NCI-H2196 treated with DMSO at 0.1 percent for 48 hours (cell line): Measurements from ENCODE around the gene CATSPERD.
"Not testable (repeated sequence)": the region's sequence is repeated elsewhere in the genome, so short reads cannot be mapped to it uniquely, and the experiment has no call there.

Experiments
- DNase-seq: peaks from one replicate; lab custom pipeline; 2025; ENCODE audit not compliant: unreplicated experiment; lab: John Stamatoyannopoulos, UW

CATSPERD gene

DNA sequence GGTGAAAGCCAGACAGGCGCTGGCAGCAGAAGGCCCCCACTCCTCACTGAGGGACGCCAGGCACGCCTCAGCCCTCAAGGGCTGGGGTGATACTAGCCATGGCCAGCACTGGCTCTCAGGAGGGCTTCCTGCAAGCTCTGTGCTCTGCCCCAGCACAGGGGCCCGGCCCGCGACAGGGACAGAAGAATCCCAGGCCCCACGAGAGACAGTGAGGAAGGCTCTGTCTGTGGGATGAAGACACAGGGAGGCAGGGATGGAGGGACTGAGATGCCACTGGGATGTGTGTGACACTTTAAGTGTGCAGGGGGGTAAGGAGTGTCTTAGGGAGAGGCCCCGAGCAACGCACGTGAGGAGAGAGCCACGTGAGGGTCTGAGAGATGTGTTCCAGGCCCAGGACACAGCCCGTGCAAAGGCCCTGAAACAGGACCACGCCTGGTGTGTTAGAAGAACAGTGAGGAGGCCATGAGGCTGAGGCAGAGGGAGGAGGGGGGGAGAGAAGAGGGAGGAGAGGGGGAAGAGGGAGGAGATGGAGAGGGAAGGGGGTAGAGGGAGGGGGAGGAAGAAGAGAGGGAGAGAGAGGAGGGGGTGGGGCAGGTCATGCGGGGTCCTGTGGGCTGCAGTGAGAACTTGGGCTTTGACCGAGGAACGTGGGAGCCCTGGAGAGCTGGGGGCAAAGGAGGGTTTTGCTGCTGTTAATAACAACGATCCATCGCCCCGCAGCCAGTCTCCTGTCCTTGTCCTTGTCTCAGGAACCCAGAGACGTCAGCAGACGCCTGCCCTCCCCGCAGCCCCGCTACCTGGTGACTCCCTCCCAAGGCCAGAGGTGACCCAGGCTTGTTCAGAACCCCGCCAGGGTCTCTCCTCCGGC is 23.2 kb upstream of the CATSPERD start:
- DNase-seq, result no peak

DNA sequence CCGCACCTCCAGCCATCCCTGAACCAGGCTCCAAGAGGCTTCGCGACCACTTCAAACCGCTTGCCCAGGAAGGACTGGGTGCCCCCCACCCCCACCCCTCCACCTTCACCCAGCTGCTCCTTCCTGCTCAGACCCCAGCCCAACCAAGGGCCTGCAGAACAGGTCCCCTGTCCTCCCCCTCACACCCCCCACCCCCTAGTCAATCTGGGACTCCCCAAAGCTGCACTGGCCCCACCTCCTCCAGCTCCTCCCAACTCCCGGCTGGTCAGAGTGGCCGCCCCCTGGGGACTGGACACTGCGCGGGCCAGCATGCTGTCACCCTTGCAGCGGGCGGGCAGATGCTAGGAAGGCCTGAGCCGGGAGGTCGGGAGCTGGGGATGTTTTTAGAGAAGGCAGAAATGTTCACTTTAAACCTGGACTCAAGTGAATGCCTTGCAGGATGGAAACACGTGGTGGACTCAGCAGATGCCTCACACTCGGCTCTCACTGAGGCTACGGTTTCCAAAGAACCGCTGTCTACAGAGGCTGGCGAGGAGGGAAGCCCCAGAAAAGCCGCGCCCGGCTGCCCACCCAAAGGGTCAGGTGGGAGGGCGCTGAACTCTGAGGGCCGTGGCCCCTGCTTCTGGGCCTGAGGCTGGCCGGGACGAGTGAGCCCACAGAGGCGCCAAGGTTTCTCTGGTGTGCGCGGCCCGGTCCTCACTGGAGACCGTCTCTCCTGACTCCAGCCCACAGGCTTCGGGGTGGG is 22.4 kb upstream of the CATSPERD start:
- no peak for DNase-seq

DNA sequence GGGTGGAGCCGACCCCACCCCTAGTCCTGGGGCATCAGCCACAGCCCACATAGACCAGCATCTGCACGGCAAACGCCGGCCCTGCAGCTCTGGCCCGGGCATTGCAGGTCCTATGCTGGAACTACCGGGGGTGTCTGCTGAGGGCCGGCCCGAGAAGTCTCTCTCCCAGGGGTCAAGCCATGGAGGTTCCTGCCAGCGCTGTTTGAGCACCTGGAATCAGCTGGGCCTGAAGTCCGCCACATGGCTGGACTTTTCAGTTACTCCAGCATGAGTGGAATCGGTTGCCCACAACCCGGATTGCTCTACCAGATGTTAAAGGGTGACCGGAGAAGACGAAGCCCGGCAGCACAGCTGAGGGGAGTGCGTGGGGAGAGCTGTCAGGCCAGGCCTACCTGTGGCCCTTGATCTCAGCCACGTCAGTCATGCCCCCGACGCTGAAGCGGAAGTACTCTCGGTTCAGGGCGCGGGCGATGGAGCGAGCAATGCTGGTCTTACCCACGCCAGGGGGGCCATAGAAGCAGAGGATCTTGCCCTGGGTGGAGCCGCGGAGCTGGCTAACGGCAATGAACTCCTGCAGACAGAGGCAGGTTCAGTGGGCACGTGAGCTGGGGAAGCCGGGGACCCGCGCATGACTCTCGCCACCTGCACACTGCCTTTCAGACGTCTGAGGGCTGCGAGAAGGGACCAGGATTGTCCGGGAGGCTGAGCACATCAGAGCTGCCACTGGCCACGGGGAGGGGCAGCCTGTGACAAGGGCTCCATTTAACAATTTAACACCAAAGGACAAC is 21.6 kb upstream of the CATSPERD start:
- DNase-seq, result no peak

DNA sequence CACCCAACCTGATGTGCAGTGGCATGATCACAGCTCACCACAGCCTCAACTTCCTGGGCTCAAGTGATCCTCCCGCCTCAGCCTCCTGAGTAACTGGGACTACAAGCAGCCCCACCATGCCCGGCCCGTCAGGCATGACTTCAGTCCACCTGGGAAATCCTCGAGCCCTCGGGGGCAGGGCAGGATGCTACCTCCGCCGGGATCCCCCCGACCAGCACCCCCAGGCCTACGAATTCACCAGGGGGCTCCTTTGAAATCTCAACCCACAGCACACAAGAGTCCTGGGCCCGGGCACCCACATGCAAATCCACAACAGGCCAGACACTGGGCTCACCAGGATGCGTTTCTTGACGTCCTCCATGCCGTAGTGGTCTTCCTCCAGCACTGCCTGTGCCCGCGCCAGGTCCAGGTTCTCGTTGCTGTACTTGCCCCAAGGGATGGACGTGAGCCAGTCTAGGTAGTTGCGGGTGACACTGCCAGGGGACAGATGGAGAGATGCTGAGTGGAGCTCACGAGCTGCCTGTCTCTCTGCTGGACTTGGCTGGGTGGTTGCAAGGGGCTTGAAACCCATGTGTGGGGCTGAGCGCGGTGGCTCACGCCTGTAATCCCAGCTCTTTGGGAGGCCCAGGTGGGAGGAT is 19.9 kb upstream of the CATSPERD start:
- DNase-seq, result no peak

DNA sequence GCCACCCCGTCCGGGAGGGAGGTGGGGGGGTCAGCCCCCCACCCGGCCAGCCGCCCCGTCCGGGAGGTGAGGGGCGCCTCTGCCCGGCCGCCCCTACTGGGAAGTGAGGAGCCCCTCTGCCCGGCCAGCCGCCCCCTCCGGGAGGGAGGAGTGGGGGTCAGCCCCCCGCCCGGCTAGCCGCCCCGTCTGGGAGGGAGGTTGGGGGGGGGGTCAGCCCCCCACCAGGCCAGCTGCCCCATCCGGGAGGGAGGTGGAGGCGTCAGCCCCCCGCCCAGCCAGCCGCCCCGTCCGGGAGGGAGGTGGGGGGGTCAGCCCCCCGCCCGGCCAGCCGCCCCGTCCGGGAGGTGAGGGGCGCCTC is 18.4 kb upstream of the CATSPERD start:
- not testable (repeated sequence) for DNase-seq

DNA sequence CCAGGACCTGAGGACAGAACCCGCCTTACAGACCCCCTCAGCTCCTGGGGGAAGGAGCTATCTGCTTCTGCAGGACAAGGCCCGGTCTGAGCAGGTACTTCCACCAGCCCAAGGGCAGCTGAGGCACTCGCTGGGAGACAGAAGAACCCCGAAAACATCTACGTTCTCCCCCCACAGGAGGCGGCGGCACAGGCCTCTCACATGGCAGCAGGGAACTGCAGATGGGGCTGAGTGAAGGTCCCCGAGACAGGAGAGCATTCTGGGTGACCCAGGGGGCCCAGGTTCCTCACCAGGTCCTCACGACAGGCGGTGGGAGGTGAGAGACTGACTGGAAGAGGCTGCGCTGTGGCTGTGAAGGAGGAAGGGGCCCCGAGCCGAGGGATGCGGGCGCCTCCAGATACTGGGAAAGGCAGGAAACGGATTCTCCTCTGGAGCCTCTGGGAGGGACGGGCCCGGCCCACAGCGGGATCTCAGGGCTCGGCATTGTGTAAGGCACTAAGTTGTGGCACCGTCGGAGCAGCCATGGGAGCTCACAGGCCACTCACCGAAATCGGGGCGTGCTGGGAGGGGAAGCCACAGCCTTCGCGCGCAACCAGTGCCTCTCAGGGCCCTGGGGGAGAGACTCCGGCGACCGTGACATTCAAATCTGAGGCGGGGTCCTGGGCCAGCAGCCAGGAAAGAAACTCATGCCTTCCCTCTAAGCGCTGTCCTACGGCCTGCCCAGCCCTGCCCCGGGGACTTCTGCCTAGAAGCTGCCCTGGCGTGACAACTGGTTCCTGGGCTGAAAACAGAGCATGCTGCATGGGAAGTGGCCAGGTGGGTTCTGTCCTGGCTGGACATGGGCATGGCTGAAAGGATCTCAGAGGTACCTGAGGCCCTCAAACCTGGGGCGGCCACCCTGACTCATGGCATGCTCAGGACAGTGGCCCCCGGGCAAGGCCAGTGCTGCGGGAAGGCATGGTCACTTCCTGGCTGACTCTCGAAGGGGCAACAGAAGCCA is 16.3 kb upstream of the CATSPERD start:
- no peak for DNase-seq

DNA sequence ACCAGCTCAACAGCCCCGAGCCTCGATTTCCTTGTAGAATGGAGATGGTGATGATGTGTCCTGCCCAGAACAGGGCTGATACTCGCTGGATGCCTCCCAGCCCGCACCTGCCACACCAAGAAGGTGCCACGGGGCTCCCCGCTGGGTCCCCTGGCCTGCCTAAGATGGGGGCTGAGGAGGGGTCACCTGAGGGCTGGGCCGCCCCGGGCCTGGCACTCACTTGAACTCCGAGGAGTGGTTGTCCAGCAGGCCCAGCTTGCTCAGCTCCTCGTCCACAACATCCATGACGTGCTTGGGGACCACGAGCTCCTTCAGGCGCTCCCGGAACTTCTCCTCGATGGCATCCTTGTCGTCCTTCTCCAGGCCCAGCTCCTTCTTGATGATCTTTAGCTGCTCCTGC is 14.9 kb upstream of the CATSPERD start:
- DNase-seq, result no peak

DNA sequence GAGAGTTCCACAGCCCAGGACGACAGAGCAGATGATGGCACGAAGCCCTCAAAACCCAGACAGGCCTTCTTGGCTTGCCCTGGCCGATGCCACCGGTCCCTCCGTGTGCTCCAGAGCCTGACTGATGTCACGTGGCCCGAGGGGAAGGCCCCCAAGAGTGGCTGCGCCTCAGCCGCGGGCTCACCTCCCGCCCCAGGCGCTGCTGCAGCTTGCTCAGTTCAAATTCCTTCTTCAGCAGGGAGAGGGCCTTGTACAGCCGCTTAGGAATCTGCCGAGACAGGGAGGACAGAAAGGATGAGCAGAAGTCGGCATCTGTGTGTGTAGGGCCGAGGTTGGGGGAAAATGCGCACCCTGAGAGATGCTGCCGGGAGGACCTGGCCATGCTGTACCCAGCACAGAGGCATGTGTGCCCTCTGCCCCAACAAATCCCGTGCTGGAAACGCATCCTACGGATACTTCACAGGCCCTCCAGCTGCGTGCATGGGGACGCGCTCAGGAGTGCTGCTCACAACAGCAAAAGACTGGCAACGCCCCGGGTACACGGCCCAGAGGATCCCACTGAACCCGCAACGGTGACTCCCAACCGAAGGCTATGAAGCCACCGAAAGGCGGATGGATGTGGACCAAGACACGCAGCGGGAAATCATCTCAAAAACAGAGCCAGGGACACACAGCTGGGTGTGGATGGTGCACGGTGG is 13.4 kb upstream of the CATSPERD start:
- DNase-seq, result no peak

DNA sequence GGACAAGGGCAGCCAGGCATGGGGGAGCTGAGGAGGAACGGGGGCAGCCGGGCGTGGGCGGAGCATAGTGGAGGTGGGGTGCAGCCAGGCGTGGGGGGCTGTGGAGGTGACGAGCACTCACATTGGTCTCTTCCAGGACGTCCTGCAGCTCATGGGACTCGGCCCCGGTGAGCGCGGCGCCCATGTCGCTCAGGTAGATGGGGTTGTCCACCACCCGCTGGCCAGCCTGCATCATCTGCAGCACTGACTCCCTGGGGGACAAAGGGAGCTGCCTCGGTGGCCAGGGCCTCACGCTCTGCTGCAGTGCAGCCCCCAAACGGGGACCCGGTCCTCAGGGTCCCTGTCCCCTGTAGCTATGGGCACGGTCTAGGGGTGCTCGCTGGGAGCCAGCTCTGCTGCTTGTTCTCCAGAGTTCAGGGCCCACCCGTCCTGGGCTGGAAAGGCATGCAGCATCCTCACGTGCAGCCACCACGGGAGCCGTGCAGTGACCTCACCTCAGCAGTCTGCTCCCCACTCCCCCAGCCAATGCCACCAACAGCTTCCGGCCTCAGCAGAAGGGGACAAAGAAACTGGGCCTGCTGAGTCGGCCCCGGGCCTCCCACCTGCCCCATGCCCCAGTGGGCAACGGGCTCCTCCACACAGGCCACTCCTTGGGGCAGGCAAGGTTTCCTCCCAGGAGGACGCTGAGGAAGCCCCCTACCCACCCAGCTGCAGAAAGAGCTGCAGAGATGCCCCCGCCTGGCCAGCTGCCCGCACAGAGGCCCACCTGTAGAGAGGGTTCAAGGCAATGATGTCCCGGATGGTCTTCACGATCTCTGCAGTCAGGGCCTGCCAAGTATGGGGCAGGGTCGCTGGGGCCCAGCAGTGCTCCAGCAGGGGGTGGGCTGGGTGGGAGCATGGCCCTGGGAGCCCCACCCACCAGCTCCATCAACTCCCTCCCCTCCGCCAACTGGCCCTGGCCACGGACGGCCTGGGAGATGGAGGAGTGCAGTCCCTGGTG is 12.6 kb upstream of the CATSPERD start:
- DNase-seq, result no peak

DNA sequence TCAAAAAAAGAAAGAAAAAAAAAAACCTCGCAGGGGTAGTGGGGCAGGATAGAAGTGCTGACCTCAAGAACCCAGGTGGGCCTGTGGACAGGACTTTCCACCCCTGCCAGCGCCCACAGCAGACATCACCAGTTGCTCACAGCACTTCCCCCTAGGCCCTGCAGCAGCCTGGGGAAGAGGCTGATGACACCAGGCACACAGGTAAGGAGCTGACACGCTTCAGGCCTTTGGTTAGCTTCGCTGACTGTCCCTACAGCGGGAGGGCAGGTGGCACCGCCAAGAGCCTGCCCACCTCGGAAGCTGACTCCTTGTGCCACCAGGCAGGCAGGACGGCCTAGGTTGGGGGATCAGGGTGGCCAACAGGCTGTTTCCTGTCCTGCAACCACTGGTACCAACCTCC is 9.4 kb upstream of the CATSPERD start:
- no peak for DNase-seq

DNA sequence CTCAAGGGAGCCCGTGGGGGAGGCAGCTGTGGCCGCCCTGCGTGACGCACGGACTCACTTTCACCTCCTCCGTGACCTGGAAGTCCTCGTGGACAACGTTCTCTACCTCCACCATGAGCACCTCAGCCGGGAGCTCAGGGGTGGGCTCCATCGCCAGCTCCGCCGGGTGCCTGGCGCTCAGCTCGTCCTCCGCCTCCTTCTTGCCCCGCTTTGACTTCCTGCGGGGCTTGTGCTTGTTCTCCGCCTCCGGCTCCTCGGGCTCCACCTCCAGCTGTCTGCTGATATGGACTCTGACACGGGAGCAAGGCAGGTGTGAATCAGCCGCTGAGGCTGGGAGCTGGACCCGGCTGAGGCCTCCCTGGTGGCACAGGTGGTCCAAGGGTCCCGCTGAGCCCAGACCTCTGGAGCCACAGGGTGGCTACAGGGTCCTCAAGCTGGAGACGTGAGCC is 8.7 kb upstream of the CATSPERD start:
- DNase-seq, result no peak

DNA sequence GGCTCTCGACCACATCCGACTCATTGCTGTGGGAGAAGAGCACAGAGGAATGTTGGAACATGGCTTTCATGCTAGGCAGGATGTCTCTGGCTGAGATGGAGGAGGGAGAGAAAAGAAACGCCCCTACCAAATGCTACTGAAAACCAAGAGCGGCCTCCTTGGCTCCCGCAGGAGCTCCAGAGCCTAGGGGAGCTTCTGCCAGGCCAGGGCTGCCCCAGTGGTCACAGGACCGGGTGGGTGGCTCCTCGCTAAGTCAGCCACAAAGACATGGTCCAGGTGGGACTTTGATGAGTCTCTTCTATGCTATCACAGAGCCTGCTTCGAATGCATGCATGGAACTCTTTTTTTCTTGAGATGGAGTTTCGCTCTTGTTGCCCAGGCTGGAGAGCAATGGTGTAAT is 7.2 kb upstream of the CATSPERD start:
- DNase-seq, result no peak

DNA sequence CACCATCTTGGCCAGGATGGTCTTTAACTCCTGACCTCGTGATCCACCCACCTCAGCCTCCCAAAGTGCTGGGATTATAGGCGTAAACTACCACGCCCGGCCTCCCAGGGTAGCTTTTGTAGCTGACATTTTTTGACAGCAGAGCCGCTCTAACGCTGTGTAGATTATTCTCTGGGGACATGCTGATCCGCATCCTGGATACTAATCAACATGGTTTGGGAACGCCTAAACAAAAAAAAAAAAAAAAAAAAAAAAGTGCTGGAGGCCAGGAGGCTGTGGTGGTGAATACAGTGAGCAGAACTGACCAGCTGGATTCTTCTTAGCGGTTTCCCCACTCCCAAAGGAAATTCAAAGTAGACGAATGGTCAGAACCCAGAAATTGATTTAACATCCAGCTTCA is 5.6 kb upstream of the CATSPERD start:
- DNase-seq, result no peak

DNA sequence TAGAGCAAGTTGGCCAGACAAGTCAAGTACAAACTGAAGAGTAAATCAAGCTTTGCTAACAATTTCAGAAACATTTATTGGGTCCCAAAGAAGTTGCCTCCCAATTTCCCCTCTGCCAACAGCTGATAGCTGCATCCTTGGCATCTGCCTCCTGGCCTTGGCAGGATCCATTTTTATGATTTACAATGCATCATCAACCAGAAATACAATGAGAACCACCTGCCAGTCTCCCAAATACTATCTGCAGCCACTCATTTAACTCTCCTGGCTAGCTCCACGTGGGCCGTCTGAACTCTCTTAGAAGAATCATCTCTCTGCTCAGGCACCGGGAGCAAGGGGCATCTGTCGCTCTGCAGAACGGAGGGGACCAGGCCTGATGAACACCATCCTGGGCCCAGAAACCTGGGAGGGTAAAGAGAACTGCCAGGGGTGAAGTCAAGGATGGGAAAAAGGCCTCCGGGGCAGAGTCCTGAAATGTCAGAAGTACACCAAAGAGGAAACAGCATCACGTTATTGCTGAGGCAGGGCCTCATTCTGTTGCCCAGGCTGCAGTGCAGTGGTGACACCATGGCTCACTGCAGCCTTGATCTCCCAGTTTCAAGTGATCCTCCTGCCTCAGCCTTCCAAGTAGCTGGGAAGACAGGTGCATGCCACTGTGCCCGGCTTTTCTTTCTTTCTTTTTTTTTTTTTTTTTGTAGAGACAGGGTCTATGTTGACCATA is 3.1 kb upstream of the CATSPERD start:
- DNase-seq, result no peak

DNA sequence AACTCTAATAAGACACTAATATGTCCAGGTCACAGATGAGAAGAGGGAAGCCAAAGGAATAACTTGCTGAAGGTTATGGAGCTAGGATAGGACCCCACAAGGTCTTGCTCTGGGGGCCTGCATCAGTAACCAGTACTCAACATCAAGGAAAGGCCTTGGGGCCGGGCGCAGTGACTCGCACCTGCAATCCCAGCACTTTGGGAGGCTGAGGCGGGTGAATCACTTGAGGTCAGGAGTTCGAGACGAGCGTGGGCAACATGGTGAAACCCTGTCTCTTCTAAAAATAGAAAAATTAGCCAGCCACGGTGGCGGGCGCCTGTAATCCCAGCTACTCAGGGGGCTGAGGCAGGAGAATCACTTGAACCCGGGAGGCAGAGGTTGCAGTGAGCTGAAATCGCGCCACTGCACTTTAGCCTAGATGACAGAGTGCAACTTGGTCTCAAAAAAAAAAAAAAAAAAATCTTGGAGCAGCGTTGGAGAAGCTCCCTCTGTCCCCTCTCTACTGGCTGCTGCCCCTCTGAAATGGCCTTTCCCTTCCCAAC is 2.3 kb upstream of the CATSPERD start:
- DNase-seq, result no peak

DNA sequence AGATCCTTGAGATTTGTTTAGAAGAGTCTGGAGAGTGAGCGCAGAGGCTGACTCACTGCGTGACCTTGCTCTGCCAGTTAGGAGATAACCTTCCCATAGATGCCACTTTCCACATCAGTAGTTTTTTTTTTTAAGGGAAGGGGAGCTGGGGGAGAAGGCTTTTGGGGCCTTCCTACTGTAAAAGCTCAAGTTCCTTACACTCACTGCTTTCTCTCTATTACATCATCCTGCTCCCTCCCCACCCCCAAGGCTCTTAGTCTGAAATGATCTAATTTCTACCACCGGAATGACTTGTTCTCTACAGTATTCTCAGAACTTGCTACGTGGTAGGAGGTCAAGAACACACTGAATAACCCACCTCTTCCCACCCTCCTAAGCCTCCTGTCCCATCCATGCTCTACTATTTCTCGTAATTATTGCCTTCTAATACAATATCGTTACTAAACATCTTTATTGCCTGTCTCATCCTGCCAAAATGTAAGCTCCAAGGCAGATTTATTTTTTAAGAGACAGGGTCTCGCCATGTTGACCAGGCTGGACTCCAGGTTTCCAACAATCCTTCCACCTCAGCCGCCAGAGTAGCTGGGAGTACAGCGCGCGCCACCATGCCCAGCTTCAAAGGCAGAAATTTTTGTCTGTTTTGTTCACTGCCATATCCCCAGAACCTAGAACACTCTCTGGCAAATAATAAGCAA is 1.7 kb upstream of the CATSPERD start:
- no peak for DNase-seq
